HFFc6 (cell line): ENCODE measurements around the gene LRRC1. TPM values are rescaled to one million over a fixed set of nuclear protein-coding genes. Genes with fewer than 3 reads are reported as not detected.

Experiments
- DNase-seq: peaks from one replicate; pipeline ENCODE4 v3.0.0-alpha.2; 2018
- H3K27ac Mint-ChIP-seq: 2 replicates; pipeline ENCODE4 v1.8.0; 2020; ENCODE audit warnings: mild to moderate bottlenecking, mixed read lengths
- H3K27me3 Mint-ChIP-seq: 2 replicates; pipeline ENCODE4 v1.8.0; 2021; ENCODE audit warnings: mild to moderate bottlenecking, moderate library complexity, mixed read lengths; ENCODE audit not compliant: insufficient read depth
- H3K36me3 Mint-ChIP-seq: 2 replicates; pipeline ENCODE4 v1.8.0; 2021; ENCODE audit warnings: low read depth, mixed read lengths
- H3K4me1 Mint-ChIP-seq: 2 replicates; pipeline ENCODE4 v1.8.0; 2020; ENCODE audit warnings: low read depth, mixed read lengths
- H3K4me3 Mint-ChIP-seq: 2 replicates; pipeline ENCODE4 v1.8.0; 2020; ENCODE audit warnings: mild to moderate bottlenecking, moderate library complexity, mixed read lengths
- H3K9me3 Mint-ChIP-seq: 2 replicates; pipeline ENCODE4 v1.8.0; 2020; ENCODE audit warnings: mild to moderate bottlenecking, mixed read lengths
- CTCF ChIP-seq: fragments of 200-600 bp; sonication (generic); IDR thresholded peaks from 2 replicates; pipeline ENCODE4 v1.5.0; 2021; ENCODE audit warnings: antibody characterized with exemption, mild to moderate bottlenecking
- total RNA-seq, 6 experiments: library from RNA; stranded (reverse); fragmentation: NEBNext Ultra II Directional; extraction: Animal tissue kit (Norgen Biotek cat#: 25700); gene quantifications; 2 replicates in 1 of 6; 3 replicates in 5 of 6; pipeline ENCODE4 v1.2.3, GENCODE V29; 2021

Gene LRRC1
- total RNA-seq, 6 experiments from 2014 or later = 9.3 to 12.0 (median 10.8) TPM

GRCh38 chr6:53827531-53827930, 32.7 kb downstream of the LRRC1 start:
- Mint-ChIP-seq H3K4me3 (peak overlapping the region; percentile 5; the same call in 1 of the 2 replicates), H3K36me3 (no peaks in the 10 kb centered on the region; the same call in 1 of the 2 replicates), H3K4me1 (peaks cover 74% of the 10 kb centered on the region), H3K27me3 (no peaks in the 10 kb centered on the region), H3K9me3 (no peaks in the 10 kb centered on the region), H3K27ac (peak overlapping the region; percentile 54)
- TF ChIP-seq CTCF = no peak
- DNase-seq = no peak

- no peaks in the 10 kb centered on the region; the same call in 1 of the 2 replicates for H3K36me3 Mint-ChIP-seq
- H3K27ac Mint-ChIP-seq = no peak overlapping the region
- peaks cover 81% of the 10 kb centered on the region for H3K4me1 Mint-ChIP-seq
- no peaks in the 10 kb centered on the region for H3K27me3 Mint-ChIP-seq
- no peaks in the 10 kb centered on the region for H3K9me3 Mint-ChIP-seq
- H3K4me3 Mint-ChIP-seq = peak overlapping the region; percentile 27; the same call in 1 of the 2 replicates
- no peak for DNase-seq
- no peak for TF ChIP-seq CTCF
Observed at GRCh38 chr6:53828215-53828614, 33.4 kb downstream of the LRRC1 start.

GRCh38 chr6:53828966-53829697, 34.3 kb downstream of the LRRC1 start:
- H3K4me1 Mint-ChIP-seq = peaks cover 89% of the 10 kb centered on the region
- no peak overlapping the region for H3K4me3 Mint-ChIP-seq
- H3K9me3 Mint-ChIP-seq = no peaks in the 10 kb centered on the region
- no peaks in the 10 kb centered on the region; the same call in none of the 2 replicates for H3K36me3 Mint-ChIP-seq
- no peak for DNase-seq
- TF ChIP-seq CTCF = no peak
- no peak overlapping the region for H3K27ac Mint-ChIP-seq
- H3K27me3 Mint-ChIP-seq = no peaks in the 10 kb centered on the region; the same call in 1 of the 2 replicates

- no peak overlapping the region for H3K4me3 Mint-ChIP-seq
- H3K36me3 Mint-ChIP-seq = no peaks in the 10 kb centered on the region; the same call in 1 of the 2 replicates
- H3K27ac Mint-ChIP-seq = no peak overlapping the region; the same call in 1 of the 2 replicates
Observed at GRCh38 chr6:53829698-53830221, 35.0 kb downstream of the LRRC1 start.

GRCh38 chr6:53830366-53830765, 35.6 kb downstream of the LRRC1 start:
- no peaks in the 10 kb centered on the region; the same call in 1 of the 2 replicates for H3K27me3 Mint-ChIP-seq
- H3K9me3 Mint-ChIP-seq = no peaks in the 10 kb centered on the region
- no peaks in the 10 kb centered on the region; the same call in 1 of the 2 replicates for H3K36me3 Mint-ChIP-seq
- H3K27ac Mint-ChIP-seq = peak overlapping the region; percentile 2; the same call in 1 of the 2 replicates
- no peak for TF ChIP-seq CTCF
- H3K4me3 Mint-ChIP-seq = no peak overlapping the region
- H3K4me1 Mint-ChIP-seq = peaks cover 83% of the 10 kb centered on the region
- DNase-seq = no peak

More at GRCh38 chr6:53829698-53830221, 35.0 kb downstream of the LRRC1 start:
- no peaks in the 10 kb centered on the region for H3K9me3 Mint-ChIP-seq
- H3K27me3 Mint-ChIP-seq = no peaks in the 10 kb centered on the region; the same call in 1 of the 2 replicates
- DNase-seq = no peak
- TF ChIP-seq CTCF = no peak
- peaks cover 87% of the 10 kb centered on the region for H3K4me1 Mint-ChIP-seq
